ENCODE data around the gene ADGRG3. TPM values are rescaled to one million over a fixed set of nuclear protein-coding genes. Genes with fewer than 3 reads are reported as not detected.

The ADGRG3 gene
- total and polyA plus RNA-seq, 2 experiments from 2014 or later: not detected

DNA sequence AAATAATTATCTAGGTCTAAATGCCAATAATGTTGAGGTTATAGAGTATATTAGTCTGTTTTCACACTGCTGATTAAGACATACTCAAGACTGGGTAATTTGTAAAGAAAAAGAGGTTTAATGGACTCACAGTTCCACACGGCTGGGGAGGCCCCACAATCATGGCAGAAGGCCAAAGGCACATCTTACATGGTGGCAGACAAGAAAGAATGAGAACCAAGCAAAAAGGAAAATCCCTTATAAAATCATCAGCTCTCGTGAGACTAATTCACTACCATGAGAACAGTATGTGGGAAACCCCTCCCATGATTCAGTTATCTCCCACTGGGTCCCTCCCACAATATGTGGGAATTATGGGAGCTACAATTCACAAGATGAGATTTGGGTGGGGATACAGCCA lies 64.6 kb downstream of the ADGRG3 start:
- peaks cover 34% of the 10 kb centered on the region for H3F3A ChIP-seq (ENCODE audit: insufficient read depth)
- in situ Hi-C loops (cut with MboI): no loop called here
- H3K79me2 ChIP-seq (ENCODE audit: insufficient read depth): 0 out of 2 replicates have a peak, but pooled peaks cover 6% of the 10 kb centered on the region
- no peak overlapping the region for H3K4me3 ChIP-seq
- H3K4me2 ChIP-seq (ENCODE audit: unreplicated experiment): no peak overlapping the region
- H3K9ac ChIP-seq: no peak overlapping the region
- H3K36me3 ChIP-seq (ENCODE audit: low read depth): no peaks in the 10 kb centered on the region
- peaks cover 22% of the 10 kb centered on the region for H3K4me1 ChIP-seq (ENCODE audit: insufficient read depth)
- TF ChIP-seq EZH2phosphoT487 (IDR thresholded peaks at IDR 0.05; ENCODE audit: insufficient read depth, low read depth) (no peak), EZH2 (IDR thresholded peaks at IDR 0.05; ENCODE audit: insufficient read depth, poor library complexity, severe bottlenecking) (no peak)
- H4K20me1 ChIP-seq (ENCODE audit: insufficient read depth): no peaks in the 10 kb centered on the region
- 77 to 79% methylated on average over 2 of the region's 2 CpGs for WGBS, 2 experiments (ENCODE audit: low coverage in 1 of 2, low lambda C conversion rate in 2 of 2, missing lambda C conversion rate in 2 of 2)
- H2AFZ ChIP-seq: no peak overlapping the region
- no peaks in the 10 kb centered on the region for H3K9me2 ChIP-seq (ENCODE audit: insufficient read depth)
- no peaks in the 10 kb centered on the region for H3K27me3 ChIP-seq (replicated peaks; ENCODE audit: insufficient read depth)
- no peaks in the 10 kb centered on the region for H3K9me3 ChIP-seq (ENCODE audit: low read depth)
- H3K27ac ChIP-seq: peak overlapping the region; percentile 18
- no peak for DNase-seq

DNA sequence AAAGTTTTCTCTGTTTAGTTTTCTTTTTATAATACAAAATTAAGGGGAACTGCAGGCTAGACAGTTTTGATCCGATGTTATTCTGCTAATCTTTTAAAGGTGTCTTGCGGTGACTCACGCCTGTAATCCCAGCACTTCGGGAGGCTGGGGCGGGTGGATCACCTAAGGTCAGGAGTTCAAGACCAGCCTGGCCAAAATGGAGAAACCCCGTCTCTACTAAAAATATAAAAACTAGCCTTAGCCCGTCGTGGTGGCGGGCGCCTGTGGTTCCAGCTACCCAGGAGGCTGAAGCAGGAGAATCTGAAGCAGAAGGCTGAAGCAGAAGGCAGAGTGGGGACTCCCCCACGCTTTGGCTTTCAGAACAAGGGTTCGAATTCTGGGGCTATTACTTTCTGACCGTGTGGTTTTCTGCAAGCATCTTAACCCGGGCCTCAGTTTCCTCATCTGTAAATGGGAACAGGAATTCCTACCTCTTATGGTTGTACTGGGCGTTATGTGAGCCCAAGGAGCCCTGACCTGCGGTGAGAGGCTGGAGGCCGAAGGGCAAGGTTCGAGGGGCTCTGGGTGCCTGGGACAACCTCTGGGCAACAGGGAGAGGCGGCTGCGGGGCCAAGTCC lies 66.3 kb downstream of the ADGRG3 start:
- in situ Hi-C loops (cut with MboI): no loop called here
- Histone ChIP-seq H3K27ac (peak overlapping the region; percentile 89), H4K20me1 (ENCODE audit: insufficient read depth) (no peaks in the 10 kb centered on the region), H3K9me2 (ENCODE audit: insufficient read depth) (no peaks in the 10 kb centered on the region), H3K36me3 (ENCODE audit: low read depth) (no peaks in the 10 kb centered on the region), H3K4me2 (ENCODE audit: unreplicated experiment) (peak overlapping the region; percentile 90), H3K79me2 (ENCODE audit: insufficient read depth) (peaks cover 17% of the 10 kb centered on the region; the same call in 1 of the 2 replicates), H3K4me3 (peak overlapping the region; percentile 93), H3K9me3 (ENCODE audit: low read depth) (no peaks in the 10 kb centered on the region), H3K4me1 (ENCODE audit: insufficient read depth) (peaks cover 22% of the 10 kb centered on the region), H3K9ac (peak overlapping the region; percentile 98), H2AFZ (peak overlapping the region; percentile 89), H3F3A (ENCODE audit: insufficient read depth) (peaks cover 34% of the 10 kb centered on the region), H3K27me3 (replicated peaks; ENCODE audit: insufficient read depth) (no peaks in the 10 kb centered on the region)
- no peak for DNase-seq
- WGBS, 2 experiments (ENCODE audit: low coverage in 1 of 2, low lambda C conversion rate in 2 of 2, missing lambda C conversion rate in 2 of 2): 42% methylated on average over 20 of the region's 20 CpGs
- no peak for TF ChIP-seq EZH2phosphoT487 (IDR thresholded peaks at IDR 0.05; ENCODE audit: insufficient read depth, low read depth)
- TF ChIP-seq EZH2 (IDR thresholded peaks at IDR 0.05; ENCODE audit: insufficient read depth, poor library complexity, severe bottlenecking): no peak

DNA sequence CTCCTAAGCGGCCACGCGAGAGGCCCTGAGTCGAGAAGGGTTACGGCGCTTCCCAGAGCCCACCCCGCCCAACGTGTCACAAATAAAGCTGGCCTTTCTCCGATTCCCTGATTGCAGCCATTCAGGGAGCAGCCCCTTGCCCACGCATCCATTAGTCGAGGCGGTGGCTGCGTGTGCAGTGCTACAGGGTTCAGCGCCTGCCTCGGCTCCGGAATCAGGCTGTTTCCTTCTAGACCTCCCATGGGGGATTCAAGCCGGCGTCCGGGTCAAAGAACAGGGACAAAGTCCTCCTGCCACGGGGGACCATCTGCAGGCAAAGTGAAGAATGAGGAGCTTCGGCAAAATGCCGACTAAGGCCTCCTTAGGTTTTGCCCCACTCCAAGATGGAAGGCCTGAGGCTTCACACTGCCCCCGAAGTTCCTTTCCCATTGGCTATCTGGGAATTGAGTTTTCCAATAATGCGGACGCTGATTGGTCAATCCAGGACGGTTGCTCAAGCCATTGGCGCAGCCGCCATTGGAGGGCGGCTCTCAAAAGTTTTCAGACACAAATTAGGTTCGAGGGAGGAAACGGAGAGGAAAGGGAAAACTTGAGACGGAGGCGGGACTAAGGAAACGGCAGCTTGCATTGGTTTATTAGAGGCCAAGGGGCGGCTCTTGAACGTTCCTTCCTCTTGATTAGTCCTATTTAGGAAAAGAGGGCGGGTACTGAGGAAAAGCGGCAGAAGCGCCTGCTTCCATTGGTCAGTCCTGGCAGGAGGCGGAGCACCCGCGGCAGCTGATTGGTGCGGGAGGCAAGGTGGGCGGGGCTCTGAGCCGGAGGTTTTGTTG lies 67.0 kb downstream of the ADGRG3 start:
- in situ Hi-C loops (cut with MboI): no loop called here

DNA sequence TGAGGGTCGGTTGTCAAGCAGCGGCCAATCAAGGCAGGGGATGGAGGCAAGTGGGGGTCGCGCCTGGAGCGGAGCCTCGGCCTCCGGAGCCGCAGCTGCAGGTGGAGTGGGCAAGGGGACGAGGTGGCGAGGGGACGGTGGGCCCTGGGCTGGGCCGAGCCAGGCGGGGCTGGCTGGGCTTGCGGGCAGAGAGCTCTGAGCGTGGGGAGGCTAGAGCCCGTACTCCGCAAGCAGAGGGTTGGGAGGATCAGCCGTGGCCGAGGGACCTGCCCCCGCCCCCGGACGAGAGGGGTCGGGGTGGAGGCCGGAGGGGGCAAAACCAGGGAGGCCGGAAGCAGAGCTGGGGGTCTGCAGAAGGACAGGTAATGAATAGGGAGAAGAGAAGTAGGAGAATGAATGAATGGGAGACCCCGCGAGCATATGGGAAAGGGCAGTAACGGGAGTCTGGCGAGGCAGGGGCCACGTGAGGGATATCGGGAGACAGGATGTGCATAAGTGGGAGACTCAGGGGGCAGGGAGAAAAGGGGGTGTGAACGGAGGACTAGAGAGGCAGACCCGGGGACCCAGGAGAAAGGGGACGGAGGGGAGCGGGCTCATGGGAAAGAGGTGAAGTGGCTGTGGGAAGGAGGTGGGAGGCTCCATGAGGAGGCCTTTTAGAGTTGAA lies 67.8 kb downstream of the ADGRG3 start, which contains the start of gene KATNB1:
KATNB1 (plus strand) TSS at position 16 of the 664 bp plus-strand sequence. CDS start 1,474 bp downstream, outside the sequence.
- whole genome bisulfite sequencing, 2 experiments (ENCODE audit: low coverage in 1 of 2, low lambda C conversion rate in 2 of 2, missing lambda C conversion rate in 2 of 2): 0 to 1% methylated on average over 21 to 35 of the region's 35 CpGs
- Histone ChIP-seq H3K9ac (peak within 1 kb of the TSS; percentile 98), H4K20me1 (ENCODE audit: insufficient read depth) (no peaks in the 10 kb centered on the region), H2AFZ (peak within 1 kb of the TSS; percentile 89), H3K4me2 (ENCODE audit: unreplicated experiment) (peak within 1 kb of the TSS; percentile 97), H3K4me1 (ENCODE audit: insufficient read depth) (peaks cover 22% of the 10 kb centered on the region), H3K36me3 (ENCODE audit: low read depth) (no peaks in the 10 kb centered on the region), H3K27me3 (replicated peaks; ENCODE audit: insufficient read depth) (no peaks in the 10 kb centered on the region), H3K9me2 (ENCODE audit: insufficient read depth) (no peaks in the 10 kb centered on the region), H3K27ac (peak within 1 kb of the TSS; percentile 90), H3K79me2 (ENCODE audit: insufficient read depth) (peaks cover 17% of the 10 kb centered on the region; the same call in 1 of the 2 replicates), H3F3A (ENCODE audit: insufficient read depth) (peaks cover 34% of the 10 kb centered on the region), H3K9me3 (ENCODE audit: low read depth) (no peaks in the 10 kb centered on the region), H3K4me3 (peak within 1 kb of the TSS; percentile 93)
- TF ChIP-seq EZH2 (IDR thresholded peaks at IDR 0.05; ENCODE audit: insufficient read depth, poor library complexity, severe bottlenecking) (no peak), EZH2phosphoT487 (IDR thresholded peaks at IDR 0.05; ENCODE audit: insufficient read depth, low read depth) (no peak)
- in situ Hi-C loops (cut with MboI): no loop called here
- DNase-seq: no peak

More for the DNA sequence above, 67.0 kb downstream of the ADGRG3 start:
- H2AFZ ChIP-seq: peak overlapping the region; percentile 89
- peaks cover 22% of the 10 kb centered on the region for H3K4me1 ChIP-seq (ENCODE audit: insufficient read depth)
- H3K36me3 ChIP-seq (ENCODE audit: low read depth): no peaks in the 10 kb centered on the region
- no peaks in the 10 kb centered on the region for H3K9me3 ChIP-seq (ENCODE audit: low read depth)
- DNase-seq: peak; percentile 100
- H3F3A ChIP-seq (ENCODE audit: insufficient read depth): peaks cover 34% of the 10 kb centered on the region
- peak overlapping the region; percentile 90 for H3K27ac ChIP-seq
- no peaks in the 10 kb centered on the region for H4K20me1 ChIP-seq (ENCODE audit: insufficient read depth)
- TF ChIP-seq EZH2phosphoT487 (IDR thresholded peaks at IDR 0.05; ENCODE audit: insufficient read depth, low read depth) (no peak), EZH2 (IDR thresholded peaks at IDR 0.05; ENCODE audit: insufficient read depth, poor library complexity, severe bottlenecking) (no peak)
- no peaks in the 10 kb centered on the region for H3K9me2 ChIP-seq (ENCODE audit: insufficient read depth)
- H3K9ac ChIP-seq: peak overlapping the region; percentile 98
- H3K4me3 ChIP-seq: peak overlapping the region; percentile 93
- no peaks in the 10 kb centered on the region for H3K27me3 ChIP-seq (replicated peaks; ENCODE audit: insufficient read depth)
- H3K4me2 ChIP-seq (ENCODE audit: unreplicated experiment): peak overlapping the region; percentile 97
- WGBS, 2 experiments (ENCODE audit: low coverage in 1 of 2, low lambda C conversion rate in 2 of 2, missing lambda C conversion rate in 2 of 2): 3% methylated on average over 41 to 45 of the region's 45 CpGs
- H3K79me2 ChIP-seq (ENCODE audit: insufficient read depth): peaks cover 17% of the 10 kb centered on the region; the same call in 1 of the 2 replicates
